GM12891 (cell line): Measurements from ENCODE around the gene FOS.

Source experiments
- DNase-seq: peaks from one replicate; pipeline ENCODE4 v3.0.0; 2011; ENCODE audit warnings: low spot score; ENCODE audit not compliant: insufficient read length
- FAIRE-seq: peaks from 2 replicates; lab custom pipeline; 2011; peaks lifted over from hg19 to GRCh38; lab: Jason Lieb, UNC
- PAX5 ChIP-seq: IDR thresholded peaks from 2 replicates; pipeline ENCODE4 v1.6.1; 2011; ENCODE audit warnings: low read length, moderate library complexity, mild to moderate bottlenecking; ENCODE audit not compliant: insufficient read depth, severe bottlenecking
- POLR2A ChIP-seq: IDR thresholded peaks from 2 replicates; pipeline ENCODE4 v1.6.1; 2011; ENCODE audit warnings: low read depth, low read length, control low read depth
- POLR2AphosphoS5 ChIP-seq: IDR thresholded peaks from 2 replicates; pipeline ENCODE4 v1.6.1; 2011; ENCODE audit warnings: low read depth, low read length, control low read depth
- POU2F2 ChIP-seq: IDR thresholded peaks from 2 replicates; pipeline ENCODE4 v1.6.1; 2011; ENCODE audit warnings: low read depth, mild to moderate bottlenecking, control low read depth, low read length, moderate library complexity
- SPI1 ChIP-seq: IDR thresholded peaks from 2 replicates; pipeline ENCODE4 v1.6.1; 2011; ENCODE audit warnings: low read depth, low read length, control low read depth
- TAF1 ChIP-seq: IDR thresholded peaks from 2 replicates; pipeline ENCODE4 v1.6.1; 2011; ENCODE audit warnings: low read depth, low read length, control low read depth

Gene FOS

GRCh38 chr14:75249251-75249957, 29.2 kb upstream of the FOS start:
- FAIRE-seq (peak; percentile 94), DNase-seq (peak; percentile 59)
- peak; percentile 40; the same call in 1 of the 2 replicates for TF ChIP-seq POU2F2
- TF ChIP-seq PAX5 = peak; percentile 78
- TF ChIP-seq POLR2A = no peak

GRCh38 chr14:75249958-75250336, 28.7 kb upstream of the FOS start:
- TF ChIP-seq TAF1 (no peak), PAX5 (no peak), POLR2AphosphoS5 (no peak), POU2F2 (no peak), SPI1 (no peak), POLR2A (no peak)
- no peak for DNase-seq
- no peak for FAIRE-seq

GRCh38 chr14:75250800-75251199, 27.8 kb upstream of the FOS start:
- DNase-seq = no peak
- no peak for FAIRE-seq
- TF ChIP-seq SPI1 (no peak), PAX5 (no peak), POU2F2 (no peak), TAF1 (no peak)

- TF ChIP-seq SPI1 (no peak), POU2F2 (no peak), POLR2A (no peak), TAF1 (no peak), POLR2AphosphoS5 (no peak), PAX5 (no peak)
- no peak for FAIRE-seq
- DNase-seq = no peak
These were observed 26.3 kb upstream of the FOS start for GRCh38 chr14:75252254-75252837.

- DNase-seq = no peak
- no peak for FAIRE-seq
- TF ChIP-seq PAX5 (no peak), SPI1 (no peak), POLR2A (no peak), POU2F2 (no peak), POLR2AphosphoS5 (no peak), TAF1 (no peak)
These were observed 24.2 kb upstream of the FOS start for GRCh38 chr14:75254381-75254822.

GRCh38 chr14:75254901-75255584, 23.6 kb upstream of the FOS start:
- TF ChIP-seq SPI1 (no peak), TAF1 (no peak), POU2F2 (no peak), POLR2A (no peak), PAX5 (no peak)
- FAIRE-seq = no peak
- DNase-seq = no peak

- no peak for DNase-seq
- no peak for FAIRE-seq
- no peak for TF ChIP-seq POLR2A
- TF ChIP-seq PAX5 = no peak
- TF ChIP-seq TAF1 = no peak
These were observed 20.4 kb upstream of the FOS start for GRCh38 chr14:75258079-75258802.

- DNase-seq (peak; percentile 78), FAIRE-seq (peak; percentile 98)
- TF ChIP-seq SPI1 (peak; percentile 46; the same call in 1 of the 2 replicates), POLR2AphosphoS5 (no peak; the same call in 1 of the 2 replicates), PAX5 (no peak), POU2F2 (peak; percentile 84), POLR2A (no peak), TAF1 (no peak)
These were observed 19.7 kb upstream of the FOS start for GRCh38 chr14:75258803-75259509.

GRCh38 chr14:75259510-75259855, 19.1 kb upstream of the FOS start:
- no peak for FAIRE-seq
- TF ChIP-seq SPI1 (no peak), TAF1 (no peak), POLR2AphosphoS5 (no peak), POLR2A (no peak), POU2F2 (no peak), PAX5 (no peak)
- no peak for DNase-seq
